Heart left ventricle (tissue), 16 donors: ENCODE data around the gene PRSS2. TPM values are rescaled to one million over a fixed set of nuclear protein-coding genes. Genes with fewer than 3 reads are reported as not detected.
"Not testable (repeated sequence)": the region's sequence is repeated elsewhere in the genome, so short reads cannot be mapped to it uniquely, and the experiment has no call there.

Experiments used
- ATAC-seq, 4 donors: fragments of 200-7000 bp; cut with Tn5 transposase; one replicate each; pipeline ENCODE4 v1.9.1; 2020 to 2022; ENCODE audit warnings: moderate library complexity in 4 of 4, mild to moderate bottlenecking in 3 of 4, moderate number of reproducible peaks in 1 of 4
- DNase-seq, 5 donors: peaks; one replicate each; pipeline ENCODE4 v3.0.0-alpha.2; 2020
- H3K27ac ChIP-seq, 12 donors: fragments of 200-600 bp; sonication (generic) in 4 of 12; one replicate each; pipeline versions ENCODE4 v1.5.0 to v1.8.0; 2016 to 2022; ENCODE audit warnings: mild to moderate bottlenecking in 2 of 12
- H3K27me3 ChIP-seq, 9 donors: fragments of 200-600 bp; sonication (generic) in 2 of 9; one replicate each; pipeline versions ENCODE4 v1.5.1 to v1.8.0; 2016 to 2022; ENCODE audit warnings: mild to moderate bottlenecking in 3 of 9
- H3K36me3 ChIP-seq, 9 donors: fragments of 200-600 bp; sonication (generic) in 2 of 9; one replicate each; pipeline versions ENCODE4 v1.5.0 to v1.8.0; 2018 to 2022; ENCODE audit warnings: mild to moderate bottlenecking in 2 of 9
- H3K4me1 ChIP-seq, 12 donors: fragments of 200-600 bp; sonication (generic) in 4 of 12; one replicate each; pipeline versions ENCODE4 v1.5.0 to v1.8.0; 2016 to 2022; ENCODE audit warnings: mild to moderate bottlenecking in 3 of 12
- H3K4me3 ChIP-seq, 12 donors: fragments of 200-600 bp; sonication (generic) in 4 of 12; one replicate each; pipeline versions ENCODE4 v1.5.0 to v1.8.0; 2017 to 2022; ENCODE audit warnings: mild to moderate bottlenecking in 9 of 12, moderate library complexity in 4 of 12
- H3K9me3 ChIP-seq, 12 donors: fragments of 200-600 bp; sonication (generic) in 4 of 12; one replicate each; pipeline versions ENCODE4 v1.5.0 to v1.8.0; 2016 to 2022; ENCODE audit warnings: mild to moderate bottlenecking in 1 of 12
- POLR2A ChIP-seq, 2 donors: fragments of 450-650 bp; IDR thresholded peaks; one replicate each; pipeline ENCODE4 v1.6.1; 2017; ENCODE audit warnings: antibody characterized with exemption in 2 of 2, mild to moderate bottlenecking in 2 of 2, moderate library complexity in 2 of 2
- WGBS, 4 donors: extraction: QIAGEN DNeasy Blood & Tissue Kit in 2 of 4; methylation state at CpG; one replicate each; pipeline versions ENCODE4 v1.1.5 to v1.1.7; 2013 to 2018; 5-methylcytosine and 5-hydroxymethylcytosine counted together
- intact Hi-C, 10 donors: fragments of 100-400 bp; cut with DNase I; formaldehyde crosslinking; loops; one replicate each; pipeline versions ENCODE4 v1.11.1 to v1.14.2; 2022
- polyA plus RNA-seq, 2 donors: library from polyadenylated mRNA; stranded (reverse); fragments of 200-250 nt; gene quantifications; one replicate each; pipeline ENCODE4 v1.2.3, GENCODE V29; 2013
- total RNA-seq, 9 donors: library from RNA; depleted of rRNA in 2 of 9; stranded (reverse); fragments of >200 nt in 2 of 9; fragmentation: NEBNext Ultra II Directional in 3 of 9; extraction: Animal tissue kit (Norgen Biotek cat#: 25700) in 3 of 9; gene quantifications; one replicate each; pipeline versions ENCODE4 v1.1.0 to v1.2.4, GENCODE V29; 2016 to 2023
- TF ChIP-seq, protein P1 (sequence below), 12 donors: fragments of 200-600 bp; sonication (generic) in 4 of 12; IDR thresholded peaks; one replicate each; pipeline versions ENCODE4 v1.5.0 to v1.8.0; 2018 to 2022; ENCODE audit warnings: antibody characterized with exemption in 12 of 12, mild to moderate bottlenecking in 5 of 12
- donor health status: ischemic (EF 13 %, LVEDD 7.1; RV severe dilation, severe dysfunction).
- donor health status: healthy with polysubstance abuse.
- donor health status: DM: no; HTN: yes; CAD: no.
- donor health status: DM: no; HTN: no; CAD: no.
- donor health status: ischemic (EF 25% LVEDD 6.9; RV normal size, moderate dysfunction).
- donor health status: ischemic (EF 25% LVEDD 5.7; RV mildly dilated, moderate dysfunction).
- donor health status: healthy.
- donor health status: DM: yes; HTN: yes; CAD: no.
- donor health status: ischemic (EF 35%, LVEDD 5.7; RV mildly dilated, moderate dysfunction).
- donor health status: nonischemic (EF 11% LVEDD 7.7; RV severe dilation, severe dysfunction).
- donor health status: DM: yes; HTN: yes; CAD: no.
- donor health status: PGD.
- donor health status: ischemic (EF 29% LVEDD 5.4; RV normal size, mild dysfunction).
- donor health status: nonischemic (EF 23%, LVEDD 6.1; RV moderate dilation, normal function).

The PRSS2 gene
- total and polyA plus RNA-seq, 11 donors: 1.0 to 8.4 (median 5.9) TPM; not detected in 5

DNA sequence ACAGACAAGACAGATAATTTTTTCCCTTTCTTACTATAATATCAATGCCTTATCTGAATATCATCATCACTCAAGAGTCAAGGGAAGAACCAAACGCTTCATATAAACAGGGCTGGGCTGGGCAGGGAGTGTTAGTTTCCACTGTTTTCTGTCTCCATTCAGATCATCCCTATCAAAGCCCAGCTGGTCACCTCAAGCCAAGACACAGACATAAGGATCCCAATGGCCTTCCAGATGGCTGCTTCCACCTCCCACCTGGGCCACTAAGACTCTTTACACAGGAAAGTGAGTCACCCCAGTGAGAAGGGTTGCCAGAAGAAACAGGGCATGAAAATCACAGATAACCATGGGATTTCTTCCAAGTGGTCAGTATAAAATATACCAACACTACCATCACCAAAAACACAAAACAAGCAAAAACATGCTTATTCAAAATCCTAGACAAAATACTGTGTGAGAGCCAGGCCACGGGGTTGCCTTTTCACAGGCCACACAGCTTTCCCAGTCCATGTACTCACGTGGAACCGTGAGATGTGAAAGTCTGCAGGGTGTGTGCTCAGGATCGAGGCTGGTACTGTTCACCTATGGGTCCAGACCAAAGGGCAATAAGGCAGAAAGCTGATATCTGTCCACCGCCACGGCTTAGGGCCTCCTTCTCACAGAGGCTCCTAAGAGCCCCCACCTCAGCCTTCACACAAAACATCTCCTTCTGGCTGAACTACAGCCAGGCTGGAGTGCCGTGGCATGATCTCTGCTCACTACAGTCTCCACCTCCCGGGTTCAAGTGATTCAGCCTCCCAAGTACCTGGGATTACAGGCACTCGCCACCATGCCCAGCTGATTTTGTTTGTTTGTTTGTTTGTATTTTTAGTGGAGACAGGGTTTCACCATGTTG, 15.8 kb upstream of the PRSS2 start:
- Histone ChIP-seq H3K9me3 (no peaks in the 10 kb centered on the region), H3K36me3 (no peaks in the 10 kb centered on the region), H3K4me1 (no peaks in the 10 kb centered on the region), H3K27me3 (no peaks in the 10 kb centered on the region), H3K27ac (no peak overlapping the region), H3K4me3 (no peak overlapping the region)
- no peak for ATAC-seq
- no peak for DNase-seq
- intact Hi-C loops: no loop called here
- no peak for TF ChIP-seq POLR2A (IDR thresholded peaks at IDR 0.05)
- TF ChIP-seq, protein P1, sequence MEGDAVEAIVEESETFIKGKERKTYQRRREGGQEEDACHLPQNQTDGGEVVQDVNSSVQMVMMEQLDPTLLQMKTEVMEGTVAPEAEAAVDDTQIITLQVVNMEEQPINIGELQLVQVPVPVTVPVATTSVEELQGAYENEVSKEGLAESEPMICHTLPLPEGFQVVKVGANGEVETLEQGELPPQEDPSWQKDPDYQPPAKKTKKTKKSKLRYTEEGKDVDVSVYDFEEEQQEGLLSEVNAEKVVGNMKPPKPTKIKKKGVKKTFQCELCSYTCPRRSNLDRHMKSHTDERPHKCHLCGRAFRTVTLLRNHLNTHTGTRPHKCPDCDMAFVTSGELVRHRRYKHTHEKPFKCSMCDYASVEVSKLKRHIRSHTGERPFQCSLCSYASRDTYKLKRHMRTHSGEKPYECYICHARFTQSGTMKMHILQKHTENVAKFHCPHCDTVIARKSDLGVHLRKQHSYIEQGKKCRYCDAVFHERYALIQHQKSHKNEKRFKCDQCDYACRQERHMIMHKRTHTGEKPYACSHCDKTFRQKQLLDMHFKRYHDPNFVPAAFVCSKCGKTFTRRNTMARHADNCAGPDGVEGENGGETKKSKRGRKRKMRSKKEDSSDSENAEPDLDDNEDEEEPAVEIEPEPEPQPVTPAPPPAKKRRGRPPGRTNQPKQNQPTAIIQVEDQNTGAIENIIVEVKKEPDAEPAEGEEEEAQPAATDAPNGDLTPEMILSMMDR (IDR thresholded peaks at IDR 0.05): no peak
- 63 to 87% (median 78%) methylated on average over 10 of the region's 10 CpGs for WGBS, 4 donors

DNA sequence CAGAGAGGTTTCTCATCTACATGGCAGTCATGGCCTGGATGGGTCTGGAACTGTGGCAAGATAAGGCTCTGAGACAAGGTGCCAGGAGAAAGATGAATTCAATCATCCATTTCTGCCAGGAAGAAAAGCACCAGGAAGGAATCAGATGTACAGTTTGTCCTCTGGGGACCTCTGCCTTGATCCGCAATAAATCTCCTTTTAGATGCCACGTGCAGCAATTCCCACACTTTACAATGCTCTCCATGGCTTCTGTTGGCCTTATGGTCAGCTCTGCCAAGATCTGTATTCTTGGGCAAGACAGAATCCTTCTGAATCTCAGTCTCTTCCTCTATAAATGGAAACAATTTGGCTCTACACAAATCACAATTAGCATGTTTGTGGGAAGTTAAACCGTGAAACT, 12.5 kb upstream of the PRSS2 start:
- H3K27me3 ChIP-seq, H3K9me3 ChIP-seq, H3K36me3 ChIP-seq, intact Hi-C loops, H3K4me1 ChIP-seq, ATAC-seq, H3K27ac ChIP-seq, H3K4me3 ChIP-seq, DNase-seq: not testable (repeated sequence)
- 68 to 87% (median 78%) methylated on average over 3 of the region's 3 CpGs for WGBS, 4 donors

- no peak for ATAC-seq
- no peaks in the 10 kb centered on the region for H3K27me3 ChIP-seq
- H3K27ac ChIP-seq: no peak overlapping the region
- 87 to 100% (median 95%) methylated on average over 1 of the region's 1 CpG for WGBS, 4 donors
- intact Hi-C loops: no loop called here
- no peak for TF ChIP-seq POLR2A (IDR thresholded peaks at IDR 0.05)
- TF ChIP-seq, protein P1 (IDR thresholded peaks at IDR 0.05): no peak
- no peak overlapping the region for H3K4me3 ChIP-seq
- no peaks in the 10 kb centered on the region for H3K4me1 ChIP-seq
- no peaks in the 10 kb centered on the region for H3K9me3 ChIP-seq
- no peaks in the 10 kb centered on the region for H3K36me3 ChIP-seq
- no peak for DNase-seq
These were observed 11.3 kb upstream of the PRSS2 start for GRCh38 chr7:142759433-142759832.

GRCh38 chr7:142760071-142760642, 10.6 kb upstream of the PRSS2 start:
- Histone ChIP-seq H3K36me3 (no peaks in the 10 kb centered on the region), H3K4me3 (no peak overlapping the region), H3K9me3 (no peaks in the 10 kb centered on the region), H3K4me1 (no peaks in the 10 kb centered on the region), H3K27ac (no peak overlapping the region), H3K27me3 (no peaks in the 10 kb centered on the region)
- WGBS, 4 donors: 57 to 83% (median 72%) methylated on average over 5 of the region's 5 CpGs
- no peak for DNase-seq
- intact Hi-C loops: loop anchor here in 1 of 10 donors (5.0 to 10.0 kb wide), 2 partner anchors 65 to 1543 kb away; no protein-coding TSS in a partner anchor
- TF ChIP-seq, protein P1 (IDR thresholded peaks at IDR 0.05): no peak
- TF ChIP-seq POLR2A (IDR thresholded peaks at IDR 0.05): no peak
- ATAC-seq: no peak

- not testable (repeated sequence) for DNase-seq, H3K4me3 ChIP-seq, H3K27me3 ChIP-seq, H3K9me3 ChIP-seq, H3K27ac ChIP-seq, H3K4me1 ChIP-seq, H3K36me3 ChIP-seq, ATAC-seq
- WGBS, 4 donors: 59 to 93% (median 82%) methylated on average over 2 of the region's 2 CpGs
- intact Hi-C loops: loop anchor here in 1 of 10 donors (5.0 to 10.0 kb wide), 2 partner anchors 63 to 1544 kb away; no protein-coding TSS in a partner anchor
These were observed 9.2 kb upstream of the PRSS2 start for GRCh38 chr7:142761606-142762005.
